MM.1S (cell line): Measurements from ENCODE around the gene C1QB.

Experiments used
- DNase-seq: peaks from one replicate; pipeline ENCODE4 v3.0.0-alpha.2; 2015
- H2AFZ ChIP-seq: fragments of 300-600 bp; sonication (generic); 2 replicates; pipeline ENCODE4 v1.6.0; 2016; ENCODE audit warnings: antibody characterized with exemption, low read length
- H3F3A ChIP-seq: fragments of 300-600 bp; sonication (generic); 2 replicates; pipeline ENCODE4 v1.6.1; 2016; ENCODE audit warnings: mild to moderate bottlenecking, antibody characterized with exemption, low read length, moderate library complexity, mixed read lengths; ENCODE audit not compliant: insufficient read depth
- H3K27ac ChIP-seq: fragments of 300-600 bp; sonication (generic); 2 replicates; pipeline ENCODE4 v1.5.1; 2016; ENCODE audit warnings: mild to moderate bottlenecking, low read length
- H3K27me3 ChIP-seq: fragments of 300-600 bp; sonication (generic); replicated peaks from 2 replicates; pipeline ENCODE4 v1.6.0; 2016; ENCODE audit warnings: low read length; ENCODE audit not compliant: insufficient read depth
- H3K36me3 ChIP-seq: fragments of 300-600 bp; sonication (generic); replicated peaks from 2 replicates; pipeline ENCODE4 v1.6.1; 2016; ENCODE audit warnings: mild to moderate bottlenecking, low read length, mixed read lengths; ENCODE audit not compliant: insufficient read depth
- H3K4me1 ChIP-seq: fragments of 300-600 bp; sonication (generic); 2 replicates; pipeline ENCODE4 v1.6.1; 2016; ENCODE audit warnings: low read length, mixed read lengths
- H3K4me2 ChIP-seq: fragments of 300-600 bp; sonication (generic); 2 replicates; pipeline ENCODE4 v1.6.0; 2016; ENCODE audit warnings: low read depth, low read length
- H3K4me3 ChIP-seq: fragments of 300-600 bp; sonication (generic); 2 replicates; pipeline ENCODE4 v1.5.1; 2016; ENCODE audit warnings: low read length, mixed read lengths
- H3K79me2 ChIP-seq: fragments of 300-600 bp; sonication (generic); 2 replicates; pipeline ENCODE4 v1.6.1; 2016; ENCODE audit warnings: mixed run types, low read length, mixed read lengths
- H3K9ac ChIP-seq: fragments of 300-600 bp; sonication (generic); 2 replicates; pipeline ENCODE4 v1.6.1; 2016; ENCODE audit warnings: low read length, mixed read lengths
- H3K9me2 ChIP-seq: fragments of 300-600 bp; sonication (generic); replicated peaks from 2 replicates; pipeline ENCODE4 v1.6.1; 2016; ENCODE audit warnings: mild to moderate bottlenecking, low read length, mixed read lengths; ENCODE audit not compliant: insufficient read depth
- H3K9me3 ChIP-seq: fragments of 300-600 bp; sonication (generic); replicated peaks from 2 replicates; pipeline ENCODE4 v1.6.1; 2016; ENCODE audit warnings: mild to moderate bottlenecking, low read length, mixed read lengths; ENCODE audit not compliant: insufficient read depth
- H4K20me1 ChIP-seq: fragments of 300-600 bp; sonication (generic); 2 replicates; pipeline ENCODE4 v1.6.1; 2016; ENCODE audit warnings: mild to moderate bottlenecking, low read length, moderate library complexity, mixed read lengths; ENCODE audit not compliant: insufficient read depth
- CTCF ChIP-seq: fragments of 300-600 bp; sonication (generic); IDR thresholded peaks from 2 replicates; pipeline ENCODE4 v1.5.1; 2016; ENCODE audit warnings: antibody characterized with exemption, low read length, mixed read lengths
- EZH2 ChIP-seq: fragments of 300-600 bp; sonication (generic); optimal IDR thresholded peaks from 2 replicates; pipeline ENCODE3; 2017; ENCODE audit warnings: low read depth, mild to moderate bottlenecking, antibody characterized with exemption, low read length, mixed read lengths
- EZH2phosphoT487 ChIP-seq: fragments of 300-600 bp; sonication (generic); IDR thresholded peaks from 2 replicates; pipeline ENCODE4 v1.6.1; 2018; ENCODE audit warnings: antibody characterized with exemption, low read length

The C1QB gene

GRCh38 chr1:22619798-22620197 is 33.2 kb upstream of the C1QB start:
- Histone ChIP-seq H3K36me3 (no peaks in the 10 kb centered on the region), H3K79me2 (no peaks in the 10 kb centered on the region), H3K4me2 (no peak overlapping the region), H3K4me3 (no peak overlapping the region), H2AFZ (no peak overlapping the region), H3K27me3 (peaks cover 92% of the 10 kb centered on the region), H3K27ac (no peak overlapping the region), H3K9ac (no peak overlapping the region), H4K20me1 (no peaks in the 10 kb centered on the region), H3K9me3 (no peaks in the 10 kb centered on the region), H3K4me1 (no peaks in the 10 kb centered on the region), H3F3A (no peaks in the 10 kb centered on the region), H3K9me2 (no peaks in the 10 kb centered on the region)
- TF ChIP-seq EZH2phosphoT487 (no peak), CTCF (no peak), EZH2 (no peak)
- DNase-seq, result no peak

- no peaks in the 10 kb centered on the region for H3K9me2 ChIP-seq
- no peaks in the 10 kb centered on the region for H3K4me1 ChIP-seq
- H3F3A ChIP-seq, result no peaks in the 10 kb centered on the region
- no peak overlapping the region for H3K4me3 ChIP-seq
- H3K4me2 ChIP-seq, result no peak overlapping the region
- TF ChIP-seq EZH2, result no peak
- TF ChIP-seq CTCF, result no peak
- no peak for TF ChIP-seq EZH2phosphoT487
- H3K79me2 ChIP-seq, result no peaks in the 10 kb centered on the region
- H3K27me3 ChIP-seq, result peaks cover 94% of the 10 kb centered on the region
- no peak for DNase-seq
- no peak overlapping the region for H3K27ac ChIP-seq
- no peaks in the 10 kb centered on the region for H4K20me1 ChIP-seq
- no peak overlapping the region for H3K9ac ChIP-seq
- no peak overlapping the region for H2AFZ ChIP-seq
- no peaks in the 10 kb centered on the region for H3K9me3 ChIP-seq
- no peaks in the 10 kb centered on the region for H3K36me3 ChIP-seq
Observed at GRCh38 chr1:22621761-22622160, 31.3 kb upstream of the C1QB start.

GRCh38 chr1:22625262-22625925 is 27.6 kb upstream of the C1QB start:
- no peak overlapping the region for H3K4me3 ChIP-seq
- H3K36me3 ChIP-seq, result no peaks in the 10 kb centered on the region
- no peaks in the 10 kb centered on the region for H3F3A ChIP-seq
- H3K79me2 ChIP-seq, result no peaks in the 10 kb centered on the region
- H3K9ac ChIP-seq, result no peak overlapping the region
- H3K27ac ChIP-seq, result no peak overlapping the region
- H4K20me1 ChIP-seq, result no peaks in the 10 kb centered on the region
- TF ChIP-seq EZH2 (no peak), EZH2phosphoT487 (no peak), CTCF (no peak)
- peaks cover 93% of the 10 kb centered on the region for H3K27me3 ChIP-seq
- H3K9me2 ChIP-seq, result no peaks in the 10 kb centered on the region
- no peak for DNase-seq
- no peaks in the 10 kb centered on the region for H3K4me1 ChIP-seq
- no peak overlapping the region for H2AFZ ChIP-seq
- H3K9me3 ChIP-seq, result no peaks in the 10 kb centered on the region
- no peak overlapping the region for H3K4me2 ChIP-seq
